Cardiac septum (tissue), 1 donor: ENCODE data around the gene CPM. TPM values are rescaled to one million over a fixed set of nuclear protein-coding genes. Genes with fewer than 3 reads are reported as not detected.
"Not testable (repeated sequence)": the region's sequence is repeated elsewhere in the genome, so short reads cannot be mapped to it uniquely, and the experiment has no call there.

Experiments
- DNase-seq: peaks from one replicate; pipeline ENCODE4 v3.0.0-alpha.2; 2020; ENCODE audit warnings: low spot score
- intact Hi-C: fragments of 100-400 bp; cut with DNase I; formaldehyde crosslinking; loops from one replicate; pipeline ENCODE4 v1.14.0; 2022
- total RNA-seq: library from RNA; stranded (reverse); fragmentation: NEBNext Ultra II Directional; extraction: Animal tissue kit (Norgen Biotek cat#: 25700); gene quantifications from one replicate; pipeline ENCODE4 v1.2.1, GENCODE V29; 2021
- donor health status: DM: no; HTN: no; CAD: no.

Gene CPM
- total RNA-seq, 1 donor from 2014 or later: 3.2 TPM

GRCh38 chr12:68839183-68840147 is 93.5 kb downstream of the CPM start:
- no peak for DNase-seq

GRCh38 chr12:68838046-68838886 is 94.7 kb downstream of the CPM start:
- no peak for DNase-seq
- intact Hi-C loops: no loop called here

More at GRCh38 chr12:68839183-68840147, 93.5 kb downstream of the CPM start:
- intact Hi-C loops: no loop called here

DNA sequence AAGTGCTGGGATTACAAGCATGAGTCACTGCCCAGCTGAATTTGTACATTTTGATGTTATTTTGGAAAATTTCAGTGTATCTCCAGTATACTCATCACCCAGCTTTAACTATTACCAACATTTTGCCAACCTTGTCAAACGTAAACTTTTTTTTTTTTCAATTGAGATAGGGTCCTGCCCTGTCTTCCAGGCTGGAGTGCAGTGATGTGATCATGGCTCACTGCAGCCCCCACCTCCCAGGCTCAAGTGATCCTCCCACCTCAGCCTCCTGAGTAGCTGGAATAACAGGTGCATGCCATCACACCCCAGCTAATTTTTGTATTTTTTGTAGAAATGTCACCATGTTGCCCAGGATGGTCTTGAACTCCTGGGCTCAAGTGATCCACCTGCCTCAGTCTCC is 95.8 kb downstream of the CPM start:
- DNase-seq: no peak
- intact Hi-C loops: no loop called here

GRCh38 chr12:68835333-68835908 is 97.5 kb downstream of the CPM start:
- intact Hi-C loops: no loop called here
- DNase-seq: no peak

- no peak for DNase-seq
- intact Hi-C loops: no loop called here
Measured at GRCh38 chr12:68833508-68833907, 99.5 kb downstream of the CPM start.

DNA sequence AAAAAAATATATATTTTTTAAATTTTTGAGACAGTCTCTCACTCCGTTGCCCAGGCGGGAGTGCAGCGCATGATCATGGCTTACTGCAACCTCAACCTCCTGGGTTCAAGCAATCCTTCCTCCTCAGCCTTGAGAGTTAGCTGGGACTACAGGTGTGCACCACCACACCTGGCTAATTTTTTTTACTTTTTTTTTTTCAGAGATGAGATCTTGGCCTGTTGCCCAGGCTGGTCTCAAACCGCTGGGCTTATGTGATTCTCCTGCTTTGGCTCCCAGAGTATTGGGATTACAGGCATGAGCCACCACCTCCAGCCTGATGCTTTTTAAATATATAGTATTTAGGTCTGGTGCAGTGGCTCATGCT is 100.5 kb downstream of the CPM start:
- intact Hi-C loops: no loop called here
- DNase-seq: no peak

DNA sequence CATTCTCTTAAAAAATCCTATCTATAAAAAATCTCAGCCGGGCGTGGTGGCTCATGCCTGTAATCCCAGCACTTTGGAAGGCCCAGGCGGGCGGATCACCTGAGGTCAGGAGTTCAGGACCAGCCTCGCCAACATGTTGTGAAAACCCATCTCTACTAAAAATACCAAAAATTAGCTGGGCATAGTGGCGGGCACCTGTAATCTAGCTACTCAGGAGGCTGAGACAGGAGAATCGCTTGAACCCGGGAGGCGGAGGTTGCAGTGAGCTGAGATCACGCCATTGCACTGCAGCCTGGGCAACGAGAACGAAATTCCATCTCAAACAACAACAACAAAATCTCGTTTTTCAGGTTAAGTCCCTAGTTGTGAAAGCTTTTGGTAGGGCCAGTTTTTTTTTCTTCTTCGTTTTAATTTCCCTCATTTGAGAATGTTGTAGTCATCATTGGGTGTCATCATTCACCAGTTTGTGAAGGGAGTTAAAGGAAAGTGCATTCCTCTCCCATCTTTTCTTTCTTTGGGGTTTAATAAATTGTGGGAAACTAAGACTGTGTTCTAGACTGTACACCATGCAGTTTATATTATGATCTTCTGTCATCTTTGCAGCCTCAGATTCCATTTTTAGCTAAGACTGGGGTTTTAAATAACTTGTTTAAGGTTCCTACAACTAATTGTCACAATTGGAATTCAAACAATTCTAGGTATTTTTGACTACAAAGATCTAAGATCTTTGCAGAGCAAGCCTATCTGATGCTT is 101.0 kb downstream of the CPM start:
- intact Hi-C loops: no loop called here

GRCh38 chr12:68831272-68831671 is 101.7 kb downstream of the CPM start:
- intact Hi-C loops: no loop called here
- DNase-seq: no peak

More for the DNA sequence above, 101.0 kb downstream of the CPM start:
- DNase-seq: no peak

DNA sequence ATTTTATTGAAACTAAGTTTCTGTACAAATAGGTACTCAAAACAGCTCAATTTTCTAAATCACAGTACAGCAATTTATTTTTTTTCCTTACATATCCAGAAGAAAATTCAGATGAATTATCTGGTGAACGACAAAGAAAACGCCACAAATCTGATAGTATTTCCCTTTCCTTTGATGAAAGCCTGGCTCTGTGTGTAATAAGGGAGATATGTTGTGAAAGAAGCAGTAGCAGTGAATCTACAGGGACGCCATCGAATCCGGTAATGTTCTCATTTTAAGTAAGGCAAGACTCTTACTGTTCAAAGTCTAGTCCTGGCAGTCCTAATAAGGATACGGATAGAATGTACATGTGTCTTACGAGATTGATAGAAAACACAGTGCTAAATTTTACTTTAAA is 104.3 kb downstream of the CPM start:
- intact Hi-C loops: no loop called here

GRCh38 chr12:68827895-68828671 is 104.9 kb downstream of the CPM start:
- no peak for DNase-seq
- intact Hi-C loops: no loop called here

More for the DNA sequence above, 104.3 kb downstream of the CPM start:
- DNase-seq: no peak

DNA sequence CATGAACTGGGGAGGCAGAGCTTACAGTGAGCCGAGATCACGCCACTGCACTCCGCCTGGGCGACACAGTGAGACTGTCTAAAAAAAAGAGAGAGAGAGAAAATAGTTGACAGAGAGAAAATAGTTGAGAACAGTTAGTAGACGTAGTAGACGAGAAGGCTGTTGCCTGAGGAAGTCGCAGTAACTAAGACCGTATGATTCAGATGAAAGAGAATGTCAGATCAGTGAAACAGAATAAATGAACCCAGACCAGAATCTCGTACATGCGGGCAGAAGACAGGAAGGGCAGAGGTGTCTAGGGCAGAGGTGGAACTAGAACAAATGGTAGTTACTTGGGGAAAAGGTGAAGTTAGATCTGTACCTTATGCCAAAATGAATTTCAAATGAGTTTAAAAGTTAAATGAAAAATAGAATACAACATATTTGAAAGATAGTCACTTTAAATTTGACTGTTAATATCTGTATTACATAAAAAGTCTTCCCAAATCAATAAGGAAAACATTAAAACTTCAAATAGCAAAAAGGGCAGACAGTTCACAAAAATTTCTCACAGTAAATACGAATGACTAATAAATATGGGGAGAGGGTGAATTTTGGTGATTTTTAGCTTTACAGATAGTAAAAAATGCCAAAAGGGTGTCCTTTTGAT is 107.3 kb downstream of the CPM start:
- intact Hi-C loops: no loop called here
- no peak for DNase-seq

DNA sequence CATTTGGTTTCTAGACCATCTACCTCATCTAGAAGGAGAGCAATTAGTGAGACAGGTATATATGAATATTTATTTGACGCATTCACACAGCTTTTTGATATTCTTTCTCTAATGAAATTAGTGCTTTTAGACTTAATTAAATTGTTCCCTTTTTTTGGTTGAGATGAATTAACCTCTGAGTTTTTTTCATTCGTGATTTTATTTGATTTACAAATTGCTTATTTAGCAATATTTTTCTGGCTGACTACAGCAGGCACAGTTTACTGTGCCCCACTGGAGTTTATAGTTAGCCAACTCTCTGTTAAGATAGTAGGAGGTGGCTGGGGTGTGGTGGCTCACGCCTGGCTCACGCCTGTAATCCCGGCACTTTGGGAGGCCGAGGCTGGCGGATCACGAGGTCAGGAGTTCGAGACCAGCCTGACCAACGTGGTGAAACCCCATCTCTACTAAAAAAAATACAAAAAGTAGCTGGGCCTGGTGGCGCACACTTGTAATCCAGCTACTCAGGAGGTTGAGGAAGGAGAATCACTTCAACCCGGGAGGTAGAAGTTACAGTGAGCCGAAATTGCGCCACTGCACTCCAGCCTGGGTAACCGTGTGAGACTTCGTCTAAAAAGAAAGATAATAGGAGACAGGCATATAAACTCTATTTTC is 108.2 kb downstream of the CPM start:
- intact Hi-C loops: no loop called here
- no peak for DNase-seq

DNA sequence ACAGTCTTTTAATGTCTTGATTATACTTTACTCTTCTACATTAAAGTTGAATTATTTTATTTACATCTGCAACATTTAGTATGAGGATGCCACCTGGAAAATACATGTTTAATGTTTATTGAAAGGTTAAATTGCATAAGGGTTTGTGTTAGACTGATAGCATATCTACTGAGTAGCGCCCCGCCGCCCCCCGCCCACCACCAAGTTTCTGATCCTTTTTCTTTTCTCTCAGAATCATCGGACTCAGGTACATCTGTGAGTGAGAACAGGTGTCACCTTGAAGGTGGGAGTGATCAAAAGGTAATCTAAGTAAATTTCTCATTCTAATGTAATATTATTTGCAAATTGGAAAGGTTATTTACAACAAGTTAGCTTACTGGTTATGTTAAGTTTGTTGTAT is 108.8 kb downstream of the CPM start:
- intact Hi-C loops: no loop called here
- DNase-seq: no peak

- no peak for DNase-seq
- intact Hi-C loops: no loop called here
Measured at GRCh38 chr12:68823696-68824095, 109.3 kb downstream of the CPM start.

DNA sequence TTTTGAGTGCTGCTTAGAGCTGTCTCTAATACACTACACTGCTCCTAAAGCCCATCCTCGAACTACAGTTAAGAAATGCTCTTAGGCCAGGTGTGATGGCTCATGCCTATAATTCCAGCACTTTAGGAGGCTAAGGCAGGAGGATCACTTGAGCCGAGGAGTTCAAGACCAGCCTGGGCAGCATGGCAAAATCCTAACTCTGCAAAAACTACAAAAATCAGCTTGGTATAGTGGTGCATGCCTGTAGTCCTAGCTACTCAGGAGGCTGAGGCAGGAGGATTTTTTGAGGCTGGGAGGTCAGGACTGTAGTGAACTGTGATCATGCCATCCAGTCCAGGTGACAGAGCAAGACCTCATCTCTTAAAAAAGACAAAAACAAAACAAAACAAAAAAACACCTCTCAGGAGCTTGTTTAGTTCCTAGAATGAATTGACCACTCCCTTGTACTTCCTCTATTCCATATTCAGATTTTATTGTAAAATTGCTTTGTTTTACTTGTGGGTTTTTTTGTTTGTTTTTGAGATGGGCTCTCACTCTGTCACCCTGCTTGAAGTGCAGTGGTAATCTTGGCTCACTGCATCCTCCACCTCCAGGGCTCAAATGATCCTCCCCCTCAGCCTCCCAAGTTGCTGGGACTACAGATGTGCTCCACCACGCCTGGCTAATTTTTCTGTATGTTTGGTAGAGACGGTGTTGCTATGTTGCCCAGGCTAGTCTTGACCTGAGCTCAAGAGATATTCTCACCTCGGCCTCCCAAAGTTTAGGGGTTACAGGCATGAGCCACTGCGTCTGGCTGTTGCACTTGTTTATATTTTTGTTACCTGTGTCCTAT is 111.4 kb downstream of the CPM start:
- intact Hi-C loops: no loop called here
- DNase-seq: no peak

GRCh38 chr12:68819481-68819880 is 113.5 kb downstream of the CPM start:
- DNase-seq: not testable (repeated sequence)

More at GRCh38 chr12:68819481-68819880, 113.5 kb downstream of the CPM start:
- intact Hi-C loops: not testable (repeated sequence)
